K562 (cell line): ENCODE results near the gene GLTP. TPM values are rescaled to one million over a fixed set of nuclear protein-coding genes. Genes with fewer than 3 reads are reported as not detected.

ENCODE experiments used
- CEBPG ChIP-seq, 3 experiments: fragments of 200-800 bp in 1 of 3; sonication (Bioruptor generic) in 1 of 3; sonication (generic) in 1 of 3; formaldehyde crosslinking in 1 of 3; IDR thresholded peaks in 2 of 3; conservative IDR thresholded peaks in 1 of 3; 2 replicates each; pipeline versions ENCODE4 v1.6.1 to v1.8.0; 2016 to 2022; ENCODE audit warnings: missing compliant biosample characterization in 2 of 3, missing genetic modification characterization in 2 of 3, mild to moderate bottlenecking in 1 of 3, missing genetic modification reagents in 1 of 3
- ELF1 ChIP-seq: fragments of 200-800 bp; sonication (Bioruptor generic); IDR thresholded peaks from 2 replicates; pipeline ENCODE4 v1.6.1; 2016; ENCODE audit warnings: missing genetic modification characterization, missing compliant biosample characterization
- HNRNPH1 ChIP-seq: fragments of 200-400 bp; formaldehyde crosslinking; optimal IDR thresholded peaks from 2 replicates; pipeline ENCODE3; 2017; ENCODE audit warnings: low read depth, mild to moderate bottlenecking, low read length, moderate library complexity
- HNRNPUL1 ChIP-seq: fragments of 200-400 bp; formaldehyde crosslinking; IDR thresholded peaks from 2 replicates; pipeline ENCODE4 v1.6.1; 2017; ENCODE audit warnings: low read length
- MYNN ChIP-seq, 2 experiments: sonication (generic); formaldehyde crosslinking in 1 of 2; IDR thresholded peaks; 2 replicates each; pipeline versions ENCODE4 v1.5.0 to v1.6.1; 2016 to 2020; ENCODE audit warnings: antibody characterized with exemption in 1 of 2, missing genetic modification reagents in 1 of 2
- RAD21 ChIP-seq, 2 experiments: fragments of 250-450 bp in 1 of 2; fragments of 450-650 bp in 1 of 2; sonication (Bioruptor Pico) in 1 of 2; formaldehyde crosslinking in 1 of 2; IDR thresholded peaks in 1 of 2; conservative IDR thresholded peaks in 1 of 2; 2 replicates each; pipeline versions ENCODE4 v1.4.0 to v1.8.0; 2020 to 2022; ENCODE audit warnings: mild to moderate bottlenecking in 2 of 2, moderate library complexity in 1 of 2
- RBM22 ChIP-seq: fragments of 200-400 bp; formaldehyde crosslinking; IDR thresholded peaks from 2 replicates; pipeline ENCODE4 v1.6.1; 2018; ENCODE audit warnings: low read length, low read depth; ENCODE audit not compliant: poor library complexity, severe bottlenecking
- RNF2 ChIP-seq: sonication (generic); IDR thresholded peaks from 2 replicates; pipeline ENCODE4 v1.6.1; 2016
- TBP ChIP-seq: optimal IDR thresholded peaks from 2 replicates; pipeline ENCODE3; 2011; ENCODE audit warnings: low read depth, low read length, improper control_type of control experiment
- ZFP36 ChIP-seq: fragments of 150-350 bp; IDR thresholded peaks from 2 replicates; pipeline ENCODE4 v1.6.1; 2018; ENCODE audit warnings: low read length, low read depth; ENCODE audit not compliant: partially characterized antibody
- ZNF12 ChIP-seq: sonication (generic); formaldehyde crosslinking; IDR thresholded peaks from 2 replicates; pipeline ENCODE4 v1.4.0; 2020; ENCODE audit warnings: mild to moderate bottlenecking, missing genetic modification reagents
- ZNF134 ChIP-seq: fragments of 250-450 bp; sonication (Bioruptor Pico); conservative IDR thresholded peaks from 2 replicates; pipeline ENCODE4 v1.4.0; 2020
- ZNF232 ChIP-seq: sonication (generic); formaldehyde crosslinking; IDR thresholded peaks from 2 replicates; pipeline ENCODE4 v1.8.0; 2022; ENCODE audit warnings: mild to moderate bottlenecking, missing genetic modification reagents
- ZNF445 ChIP-seq: fragments of 250-450 bp; sonication (Bioruptor Pico); IDR thresholded peaks from 2 replicates; pipeline ENCODE4 v1.4.0; 2020; ENCODE audit warnings: low read depth, mild to moderate bottlenecking, moderate library complexity
- ZSCAN29 ChIP-seq: fragments of 450-650 bp; IDR thresholded peaks from 2 replicates; pipeline ENCODE4 v1.6.1; 2017
- ZZZ3 ChIP-seq: fragments of 450-650 bp; IDR thresholded peaks from 2 replicates; pipeline ENCODE4 v1.6.1; 2016; ENCODE audit warnings: antibody characterized with exemption, mild to moderate bottlenecking, moderate library complexity
- polyA plus RNA-seq, 8 experiments: library from polyadenylated mRNA; depleted of rRNA in 4 of 8; stranded (reverse) in 5 of 8; unstranded in 3 of 8; fragments of >200 nt; fragmentation: Nextera tagmentation in 2 of 8; fragmentation: Illumina TruSeq in 1 of 8; extraction: Ambion mirVana in 2 of 8; extraction: Trizol in 1 of 8; gene quantifications; 2 replicates each; pipeline versions ENCODE4 v1.2.1 to v1.2.3, GENCODE V29; 2011 to 2014; ENCODE audit warnings: inconsistent platforms in 1 of 8, missing spikeins in 1 of 8
- total RNA-seq, 7 experiments: library from RNA; depleted of rRNA in 6 of 7; stranded (reverse); fragments of >200 nt in 6 of 7; fragmentation: Illumina TruSeq in 2 of 7; extraction: Trizol in 2 of 7; gene quantifications; 2 replicates each; pipeline versions ENCODE4 v1.2.1 to v1.2.3, GENCODE V29; 2011 to 2021; ENCODE audit warnings: low replicate concordance in 1 of 7
- TF ChIP-seq, protein P1 (sequence below), 2 experiments: fragments of 450-650 bp in 1 of 2; IDR thresholded peaks; 2 replicates each; pipeline ENCODE4 v1.6.1; 2011 to 2017; ENCODE audit warnings: low read depth in 2 of 2, antibody characterized with exemption in 1 of 2, borderline replicate concordance in 1 of 2, low read length in 1 of 2, mild to moderate bottlenecking in 1 of 2, mixed read lengths in 1 of 2; ENCODE audit not compliant: control insufficient read depth in 1 of 2
- TF ChIP-seq, protein P2 (sequence below): fragments of 450-650 bp; IDR thresholded peaks from 2 replicates; pipeline ENCODE4 v1.6.1; 2014; ENCODE audit warnings: low read depth, mild to moderate bottlenecking, moderate library complexity, borderline replicate concordance

GLTP gene
- total and polyA plus RNA-seq, 9 of the 15 experiments (the other 6 are each of a cell fraction or from before 2014, with no cell fraction given): 4.4 to 8.3 (median 6.1) TPM

DNA sequence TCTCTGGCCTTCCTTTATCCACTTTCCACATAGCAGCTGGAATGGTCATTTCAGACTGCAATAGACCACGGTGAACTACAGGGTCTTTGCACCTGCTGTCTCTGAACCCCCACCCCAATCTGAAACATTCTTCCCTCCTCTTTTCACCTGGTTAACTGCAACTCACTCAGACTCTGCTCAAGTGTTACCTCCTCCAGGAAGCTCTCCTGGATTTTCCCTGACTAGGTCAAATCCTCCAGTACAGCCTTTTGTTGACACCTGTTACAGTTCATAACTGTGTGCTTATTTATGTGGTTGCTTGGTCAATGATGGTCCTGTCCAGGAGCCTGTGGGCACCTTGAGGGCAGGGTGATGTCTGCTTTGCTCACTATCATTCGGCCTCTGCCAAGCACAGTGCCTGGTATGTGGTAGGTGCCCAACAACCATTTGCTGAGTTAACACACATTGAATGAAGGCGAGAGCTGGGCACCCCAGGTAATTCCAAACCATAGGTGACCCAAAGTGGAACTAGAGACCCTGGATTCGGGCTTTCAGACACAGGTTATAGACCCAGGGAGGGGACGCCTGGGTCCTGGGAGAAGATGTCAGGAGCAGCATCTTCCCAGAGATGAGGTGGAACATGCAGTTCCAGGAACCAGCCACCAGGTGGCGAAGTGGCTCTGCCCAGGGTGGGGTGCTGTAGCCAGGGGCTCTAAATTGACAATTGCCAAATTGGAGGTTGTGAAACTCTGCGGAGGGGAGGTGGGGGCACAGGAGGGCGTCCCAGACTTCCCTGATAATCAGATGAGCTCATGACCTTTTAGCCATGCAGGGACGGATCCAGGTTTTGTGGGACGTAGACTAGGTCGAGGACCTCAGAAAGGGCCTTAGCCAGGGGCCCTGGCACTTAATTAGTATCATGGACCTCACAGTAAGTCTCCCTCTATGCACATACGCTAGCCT lies 75.2 kb downstream of the GLTP start (continued):
- TF ChIP-seq, protein P1, sequence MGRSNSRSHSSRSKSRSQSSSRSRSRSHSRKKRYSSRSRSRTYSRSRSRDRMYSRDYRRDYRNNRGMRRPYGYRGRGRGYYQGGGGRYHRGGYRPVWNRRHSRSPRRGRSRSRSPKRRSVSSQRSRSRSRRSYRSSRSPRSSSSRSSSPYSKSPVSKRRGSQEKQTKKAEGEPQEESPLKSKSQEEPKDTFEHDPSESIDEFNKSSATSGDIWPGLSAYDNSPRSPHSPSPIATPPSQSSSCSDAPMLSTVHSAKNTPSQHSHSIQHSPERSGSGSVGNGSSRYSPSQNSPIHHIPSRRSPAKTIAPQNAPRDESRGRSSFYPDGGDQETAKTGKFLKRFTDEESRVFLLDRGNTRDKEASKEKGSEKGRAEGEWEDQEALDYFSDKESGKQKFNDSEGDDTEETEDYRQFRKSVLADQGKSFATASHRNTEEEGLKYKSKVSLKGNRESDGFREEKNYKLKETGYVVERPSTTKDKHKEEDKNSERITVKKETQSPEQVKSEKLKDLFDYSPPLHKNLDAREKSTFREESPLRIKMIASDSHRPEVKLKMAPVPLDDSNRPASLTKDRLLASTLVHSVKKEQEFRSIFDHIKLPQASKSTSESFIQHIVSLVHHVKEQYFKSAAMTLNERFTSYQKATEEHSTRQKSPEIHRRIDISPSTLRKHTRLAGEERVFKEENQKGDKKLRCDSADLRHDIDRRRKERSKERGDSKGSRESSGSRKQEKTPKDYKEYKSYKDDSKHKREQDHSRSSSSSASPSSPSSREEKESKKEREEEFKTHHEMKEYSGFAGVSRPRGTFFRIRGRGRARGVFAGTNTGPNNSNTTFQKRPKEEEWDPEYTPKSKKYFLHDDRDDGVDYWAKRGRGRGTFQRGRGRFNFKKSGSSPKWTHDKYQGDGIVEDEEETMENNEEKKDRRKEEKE (IDR thresholded peaks at IDR 0.05; ENCODE audit: borderline replicate concordance in 1 of 2, control insufficient read depth in 1 of 2, low read depth in 2 of 2, low read length in 1 of 2): no peak
- TF ChIP-seq TBP (no peak), ZNF12 (CRISPR knock-in tag) (no peak), HNRNPUL1 (no peak), HNRNPH1 (no peak), ZNF445 (CRISPR knock-in tag) (no peak), ZZZ3 (no peak), ZFP36 (peak; percentile 95), ZNF134 (CRISPR knock-in tag) (no peak), RBM22 (no peak), RNF2 (no peak), ELF1 (tag) (no peak), RAD21 (CRISPR knock-in tag; conservative IDR thresholded peaks at IDR 0.05 in 1 of 2, IDR thresholded peaks at IDR 0.05 in 1 of 2) (peak; percentile 68 to 86), MYNN (IDR thresholded peaks at IDR 0.05) (no peak), MYNN (CRISPR knock-in tag; IDR thresholded peaks at IDR 0.05) (no peak), CEBPG (CRISPR knock-in tag; IDR thresholded peaks at IDR 0.05) (no peak), CEBPG (tag; conservative IDR thresholded peaks at IDR 0.05 in 1 of 2, IDR thresholded peaks at IDR 0.05 in 1 of 2) (no peak), ZSCAN29 (no peak), ZNF232 (CRISPR knock-in tag) (no peak)
- TF ChIP-seq, protein P2, sequence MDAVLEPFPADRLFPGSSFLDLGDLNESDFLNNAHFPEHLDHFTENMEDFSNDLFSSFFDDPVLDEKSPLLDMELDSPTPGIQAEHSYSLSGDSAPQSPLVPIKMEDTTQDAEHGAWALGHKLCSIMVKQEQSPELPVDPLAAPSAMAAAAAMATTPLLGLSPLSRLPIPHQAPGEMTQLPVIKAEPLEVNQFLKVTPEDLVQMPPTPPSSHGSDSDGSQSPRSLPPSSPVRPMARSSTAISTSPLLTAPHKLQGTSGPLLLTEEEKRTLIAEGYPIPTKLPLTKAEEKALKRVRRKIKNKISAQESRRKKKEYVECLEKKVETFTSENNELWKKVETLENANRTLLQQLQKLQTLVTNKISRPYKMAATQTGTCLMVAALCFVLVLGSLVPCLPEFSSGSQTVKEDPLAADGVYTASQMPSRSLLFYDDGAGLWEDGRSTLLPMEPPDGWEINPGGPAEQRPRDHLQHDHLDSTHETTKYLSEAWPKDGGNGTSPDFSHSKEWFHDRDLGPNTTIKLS: no peak
